ENCODE results near the gene EID1.

- TF ChIP-seq CTCF (IDR thresholded peaks at IDR 0.05; ENCODE audit: poor library complexity) (no peak), EZH2 (IDR thresholded peaks at IDR 0.05; ENCODE audit: borderline replicate concordance) (no peak)
Observed at GRCh38 chr15:48922046-48922445, 44.1 kb downstream of the EID1 start.
